ENCODE data around the gene PLD1. TPM values are rescaled to one million over a fixed set of nuclear protein-coding genes. Genes with fewer than 3 reads are reported as not detected.
"Not testable (repeated sequence)": the region's sequence is repeated elsewhere in the genome, so short reads cannot be mapped to it uniquely, and the experiment has no call there.

The PLD1 gene
- total RNA-seq, 1 donor: 18.1 TPM

DNA sequence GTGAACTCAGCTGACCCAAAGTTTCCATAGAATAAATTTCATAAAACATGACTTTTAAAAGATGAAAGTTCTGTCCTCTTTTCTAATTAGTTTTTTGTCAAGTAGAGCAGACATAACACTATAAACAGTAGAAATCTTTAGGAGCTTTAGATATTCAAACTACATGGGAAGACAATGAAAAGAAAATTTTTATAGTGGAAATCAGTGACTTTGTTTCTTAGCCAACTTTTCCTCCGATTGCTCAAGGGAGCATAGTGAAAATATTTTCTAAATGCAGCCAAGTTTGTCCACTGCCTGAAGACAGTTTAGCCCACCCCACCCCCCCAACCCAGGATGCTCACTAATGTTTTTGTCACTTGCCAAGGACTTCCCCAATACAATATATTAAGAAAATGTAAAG lies 114.9 kb downstream of the PLD1 start:
- no peak for TF ChIP-seq CTCF (IDR thresholded peaks at IDR 0.05; ENCODE audit: extremely low read depth, low read depth, low read length)
- Histone ChIP-seq H3K27me3 (ENCODE audit: insufficient read depth, low read length) (no peaks in the 10 kb centered on the region), H3K4me2 (ENCODE audit: insufficient read depth, low read length) (no peak overlapping the region), H3K9me3 (ENCODE audit: low read depth, low read length) (no peaks in the 10 kb centered on the region), H2AFZ (ENCODE audit: low read length) (no peak overlapping the region), H4K20me1 (ENCODE audit: insufficient read depth, low read length) (no peaks in the 10 kb centered on the region), H3K4me1 (ENCODE audit: insufficient read depth, low read length) (no peaks in the 10 kb centered on the region), H3K79me2 (ENCODE audit: insufficient read depth, low read length) (no peaks in the 10 kb centered on the region), H3K36me3 (ENCODE audit: insufficient read depth, low read length) (no peaks in the 10 kb centered on the region), H3K27ac (ENCODE audit: low read depth, low read length) (no peak overlapping the region), H3K4me3 (ENCODE audit: insufficient read depth, low read length) (no peak overlapping the region)
- peak; percentile 22 for DNase-seq (ENCODE audit: insufficient read length, low spot score, missing footprints)

GRCh38 chr3:171694888-171695287 lies 115.4 kb downstream of the PLD1 start:
- no peaks in the 10 kb centered on the region for H3K79me2 ChIP-seq (ENCODE audit: insufficient read depth, low read length)
- no peaks in the 10 kb centered on the region for H3K9me3 ChIP-seq (ENCODE audit: low read depth, low read length)
- no peak overlapping the region for H2AFZ ChIP-seq (ENCODE audit: low read length)
- no peak overlapping the region for H3K27ac ChIP-seq (ENCODE audit: low read depth, low read length)
- no peaks in the 10 kb centered on the region for H3K36me3 ChIP-seq (ENCODE audit: insufficient read depth, low read length)
- no peak for TF ChIP-seq CTCF (IDR thresholded peaks at IDR 0.05; ENCODE audit: extremely low read depth, low read depth, low read length)
- no peaks in the 10 kb centered on the region for H3K4me1 ChIP-seq (ENCODE audit: insufficient read depth, low read length)
- no peak for DNase-seq (ENCODE audit: insufficient read length, low spot score, missing footprints)
- no peaks in the 10 kb centered on the region for H3K27me3 ChIP-seq (ENCODE audit: insufficient read depth, low read length)
- no peak overlapping the region for H3K4me2 ChIP-seq (ENCODE audit: insufficient read depth, low read length)
- no peak overlapping the region for H3K4me3 ChIP-seq (ENCODE audit: insufficient read depth, low read length)
- no peaks in the 10 kb centered on the region for H4K20me1 ChIP-seq (ENCODE audit: insufficient read depth, low read length)

DNA sequence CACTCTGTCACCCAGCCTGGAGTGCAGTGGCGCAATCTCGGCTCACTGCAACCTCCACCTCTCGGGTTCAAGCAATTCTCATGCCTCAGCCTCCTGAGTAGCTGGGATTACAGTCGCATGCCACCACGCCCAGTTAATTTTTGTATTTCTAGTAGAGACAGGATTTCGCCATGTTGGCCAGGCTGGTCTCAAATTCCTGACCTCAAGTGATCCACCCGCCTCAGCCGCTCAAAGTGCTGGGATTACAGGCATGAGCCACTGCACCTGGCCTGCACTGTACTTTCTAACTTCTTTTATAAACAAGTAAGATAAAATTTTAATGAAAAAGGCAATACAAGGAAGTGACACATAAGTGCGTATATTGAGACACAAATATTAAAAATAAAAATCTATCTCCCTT lies 117.7 kb downstream of the PLD1 start:
- H3K4me2 ChIP-seq (ENCODE audit: insufficient read depth, low read length); DNase-seq (ENCODE audit: insufficient read length, low spot score, missing footprints); H3K79me2 ChIP-seq (ENCODE audit: insufficient read depth, low read length); H4K20me1 ChIP-seq (ENCODE audit: insufficient read depth, low read length); H3K9me3 ChIP-seq (ENCODE audit: low read depth, low read length); H3K36me3 ChIP-seq (ENCODE audit: insufficient read depth, low read length); H2AFZ ChIP-seq (ENCODE audit: low read length); H3K4me1 ChIP-seq (ENCODE audit: insufficient read depth, low read length); H3K27ac ChIP-seq (ENCODE audit: low read depth, low read length); H3K27me3 ChIP-seq (ENCODE audit: insufficient read depth, low read length); H3K4me3 ChIP-seq (ENCODE audit: insufficient read depth, low read length): not testable (repeated sequence)

DNA sequence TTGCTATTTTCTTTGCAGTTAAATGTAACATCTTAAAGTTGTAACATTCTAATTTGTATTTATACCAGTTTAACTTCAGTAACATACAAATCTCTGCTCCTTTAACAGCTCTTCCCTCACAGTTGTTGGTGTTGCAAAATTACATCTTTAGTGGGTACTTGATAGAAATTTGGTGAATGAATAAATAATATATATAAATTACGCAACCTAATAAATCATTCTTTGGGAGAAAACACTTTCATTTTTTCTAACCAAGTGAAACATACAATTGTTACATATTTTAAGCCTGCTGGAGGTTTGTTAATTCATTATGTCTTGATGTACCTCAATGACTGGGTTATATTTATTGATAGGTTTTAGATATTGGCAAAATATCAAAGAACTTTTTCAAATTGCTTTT lies 118.8 kb downstream of the PLD1 start:
- Histone ChIP-seq H3K27ac (ENCODE audit: low read depth, low read length) (no peak overlapping the region), H3K4me1 (ENCODE audit: insufficient read depth, low read length) (no peaks in the 10 kb centered on the region), H2AFZ (ENCODE audit: low read length) (no peak overlapping the region), H3K4me2 (ENCODE audit: insufficient read depth, low read length) (no peak overlapping the region), H3K9me3 (ENCODE audit: low read depth, low read length) (no peaks in the 10 kb centered on the region), H3K36me3 (ENCODE audit: insufficient read depth, low read length) (no peaks in the 10 kb centered on the region), H3K4me3 (ENCODE audit: insufficient read depth, low read length) (no peak overlapping the region), H4K20me1 (ENCODE audit: insufficient read depth, low read length) (no peaks in the 10 kb centered on the region), H3K27me3 (ENCODE audit: insufficient read depth, low read length) (no peaks in the 10 kb centered on the region), H3K79me2 (ENCODE audit: insufficient read depth, low read length) (no peaks in the 10 kb centered on the region)
- no peak for TF ChIP-seq CTCF (IDR thresholded peaks at IDR 0.05; ENCODE audit: extremely low read depth, low read depth, low read length)
- no peak for DNase-seq (ENCODE audit: insufficient read length, low spot score, missing footprints)

DNA sequence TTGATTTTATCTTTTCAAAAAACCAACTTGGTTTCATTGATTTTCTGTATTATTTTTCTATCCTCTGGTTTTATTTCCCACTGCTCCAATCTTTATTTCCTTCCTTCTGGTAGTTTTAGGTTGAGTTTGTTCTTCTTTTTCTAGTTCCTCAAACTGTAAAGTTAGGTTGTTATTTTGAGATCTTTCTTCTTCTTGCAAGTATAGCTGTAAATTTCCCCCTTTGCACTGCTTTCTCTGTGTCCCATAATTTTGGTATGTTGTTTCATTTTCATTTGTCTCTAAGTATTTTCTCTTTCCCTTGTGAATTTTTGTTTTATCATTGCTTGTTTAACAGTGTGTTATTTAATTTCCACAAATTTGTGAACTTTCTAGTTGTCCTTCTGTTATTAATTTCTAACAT lies 120.0 kb downstream of the PLD1 start:
- H3K27ac ChIP-seq (ENCODE audit: low read depth, low read length): no peak overlapping the region
- no peak for TF ChIP-seq CTCF (IDR thresholded peaks at IDR 0.05; ENCODE audit: extremely low read depth, low read depth, low read length)
- H3K9me3 ChIP-seq (ENCODE audit: low read depth, low read length): no peaks in the 10 kb centered on the region
- no peaks in the 10 kb centered on the region for H3K36me3 ChIP-seq (ENCODE audit: insufficient read depth, low read length)
- no peak overlapping the region for H2AFZ ChIP-seq (ENCODE audit: low read length)
- H3K4me2 ChIP-seq (ENCODE audit: insufficient read depth, low read length): no peak overlapping the region
- no peaks in the 10 kb centered on the region for H3K27me3 ChIP-seq (ENCODE audit: insufficient read depth, low read length)
- no peak overlapping the region for H3K4me3 ChIP-seq (ENCODE audit: insufficient read depth, low read length)
- H3K79me2 ChIP-seq (ENCODE audit: insufficient read depth, low read length): no peaks in the 10 kb centered on the region
- no peaks in the 10 kb centered on the region for H4K20me1 ChIP-seq (ENCODE audit: insufficient read depth, low read length)
- DNase-seq (ENCODE audit: insufficient read length, low spot score, missing footprints): no peak
- no peaks in the 10 kb centered on the region for H3K4me1 ChIP-seq (ENCODE audit: insufficient read depth, low read length)

Measured in osteoblast (primary cell).